Measurements from ENCODE around the gene ATP5F1A.

Gene ATP5F1A

DNA sequence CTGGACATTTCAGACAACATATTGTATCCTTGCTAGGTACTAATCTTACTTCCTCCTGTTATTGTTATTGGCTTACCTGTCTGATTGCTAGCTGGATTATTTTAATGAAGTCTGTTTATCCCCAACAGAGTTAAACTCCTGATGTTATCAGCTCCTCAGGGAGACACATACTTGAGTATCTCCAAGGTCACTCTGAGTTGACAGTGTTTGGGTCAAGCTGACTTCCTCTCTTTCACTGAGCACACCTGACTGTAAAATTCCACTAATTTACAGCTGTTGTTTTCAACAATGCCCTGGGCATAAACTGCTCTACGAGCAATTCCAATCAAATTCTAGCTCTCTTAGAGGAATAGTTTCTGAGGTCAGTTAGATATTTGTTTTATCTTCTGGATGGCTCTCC is 15.7 kb upstream of the ATP5F1A start:
- Histone ChIP-seq H4K8ac (ENCODE audit: low read depth, low read length) (no peak overlapping the region), H2BK12ac (ENCODE audit: low read length) (no peak overlapping the region), H3K9me3 (replicated peaks in 1 of 2; ENCODE audit: control insufficient read depth in 2 of 2, insufficient read depth in 1 of 2, low read depth in 1 of 2, low read length in 2 of 2) (peaks cover 0 to 6% of the 10 kb centered on the region in 2 donors), H3K36me3 (replicated peaks in 1 of 2; ENCODE audit: control insufficient read depth in 2 of 2, insufficient read depth in 2 of 2, low read length in 2 of 2) (peaks cover 10 to 79% of the 10 kb centered on the region in 2 donors), H2BK5ac (ENCODE audit: low read length) (no peak overlapping the region), H3K4ac (ENCODE audit: low read length) (no peak overlapping the region), H3K79me1 (ENCODE audit: low read depth, low read length) (peaks cover 2% of the 10 kb centered on the region), H3K27me3 (ENCODE audit: control insufficient read depth in 3 of 3, insufficient read depth in 3 of 3, low read depth in 1 of 3, low read length in 3 of 3) (no peaks in the 10 kb centered on the region), H3K18ac (ENCODE audit: low read length) (no peak overlapping the region), H2BK120ac (ENCODE audit: low read depth, low read length) (no peak overlapping the region), H3K4me2 (ENCODE audit: insufficient read depth, low read length, poor library complexity, severe bottlenecking) (no peak overlapping the region), H2AK5ac (ENCODE audit: low read depth, low read length) (no peak overlapping the region), H4K91ac (ENCODE audit: low read depth, low read length, poor library complexity) (no peak overlapping the region), H3K4me1 (ENCODE audit: control insufficient read depth in 2 of 2, insufficient read depth in 1 of 2, low read depth in 1 of 2, low read length in 2 of 2) (no peaks in the 10 kb centered on the region), H2AFZ (ENCODE audit: low read length) (no peak overlapping the region), H3K9ac (ENCODE audit: low read depth, low read length, poor library complexity) (no peak overlapping the region), H2BK15ac (ENCODE audit: low read length) (no peak overlapping the region), H3K14ac (ENCODE audit: low read length) (no peak overlapping the region), H3K23ac (ENCODE audit: low read depth, low read length, poor library complexity) (no peak overlapping the region), H3K27ac (replicated peaks; ENCODE audit: low read length) (no peak overlapping the region), H3K4me3 (ENCODE audit: low read length in 2 of 2) (no peak overlapping the region)
- DNase-seq (ENCODE audit: low spot score): no peak
- WGBS, 2 donors (ENCODE audit: extremely low coverage in 2 of 2, insufficient read length in 2 of 2, insufficient replicate concordance in 1 of 2): no CpG with 5 or more reads among the region's 1 CpG

DNA sequence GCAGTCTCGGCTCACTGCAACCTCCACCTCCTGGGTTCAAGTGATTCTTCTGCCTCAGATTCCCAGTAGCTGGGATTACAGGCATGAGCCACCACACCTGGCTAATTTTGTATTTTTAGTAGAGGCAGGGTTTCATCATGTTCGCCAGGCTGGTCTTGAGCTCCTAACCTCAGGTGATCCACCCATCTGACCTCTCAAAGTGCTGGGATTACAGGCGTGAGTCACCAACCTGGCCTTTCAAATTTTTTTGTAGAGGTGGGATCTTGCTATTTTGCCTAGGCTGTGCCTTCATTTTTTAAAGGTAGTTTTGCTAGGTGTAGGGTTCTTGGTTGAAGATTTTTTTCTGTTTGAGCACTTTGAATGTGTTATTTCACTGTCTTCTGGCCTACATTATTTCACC is 12.3 kb upstream of the ATP5F1A start:
- Histone ChIP-seq H3K4me2 (ENCODE audit: insufficient read depth, low read length, poor library complexity, severe bottlenecking) (no peak overlapping the region), H2BK15ac (ENCODE audit: low read length) (no peak overlapping the region), H3K27ac (replicated peaks; ENCODE audit: low read length) (no peak overlapping the region), H2AFZ (ENCODE audit: low read length) (no peak overlapping the region), H2BK12ac (ENCODE audit: low read length) (no peak overlapping the region), H3K9me3 (replicated peaks in 1 of 2; ENCODE audit: control insufficient read depth in 2 of 2, insufficient read depth in 1 of 2, low read depth in 1 of 2, low read length in 2 of 2) (peaks cover 0 to 6% of the 10 kb centered on the region in 2 donors), H3K4ac (ENCODE audit: low read length) (no peak overlapping the region), H3K4me3 (ENCODE audit: low read length in 2 of 2) (no peak overlapping the region), H3K27me3 (ENCODE audit: control insufficient read depth in 3 of 3, insufficient read depth in 3 of 3, low read depth in 1 of 3, low read length in 3 of 3) (no peaks in the 10 kb centered on the region), H3K36me3 (replicated peaks in 1 of 2; ENCODE audit: control insufficient read depth in 2 of 2, insufficient read depth in 2 of 2, low read length in 2 of 2) (peaks cover 8 to 87% of the 10 kb centered on the region in 2 donors), H4K8ac (ENCODE audit: low read depth, low read length) (no peak overlapping the region), H2BK5ac (ENCODE audit: low read length) (no peak overlapping the region), H3K4me1 (ENCODE audit: control insufficient read depth in 2 of 2, insufficient read depth in 1 of 2, low read depth in 1 of 2, low read length in 2 of 2) (no peaks in the 10 kb centered on the region), H3K9ac (ENCODE audit: low read depth, low read length, poor library complexity) (no peak overlapping the region), H3K18ac (ENCODE audit: low read length) (no peak overlapping the region), H3K79me1 (ENCODE audit: low read depth, low read length) (peaks cover 2% of the 10 kb centered on the region), H3K14ac (ENCODE audit: low read length) (no peak overlapping the region), H2BK120ac (ENCODE audit: low read depth, low read length) (no peak overlapping the region), H3K23ac (ENCODE audit: low read depth, low read length, poor library complexity) (no peak overlapping the region), H4K91ac (ENCODE audit: low read depth, low read length, poor library complexity) (no peak overlapping the region), H2AK5ac (ENCODE audit: low read depth, low read length) (no peak overlapping the region)
- WGBS, 2 donors (ENCODE audit: extremely low coverage in 2 of 2, insufficient read length in 2 of 2, insufficient replicate concordance in 1 of 2): no CpG with 5 or more reads among the region's 3 CpGs
- DNase-seq (ENCODE audit: low spot score): no peak

DNA sequence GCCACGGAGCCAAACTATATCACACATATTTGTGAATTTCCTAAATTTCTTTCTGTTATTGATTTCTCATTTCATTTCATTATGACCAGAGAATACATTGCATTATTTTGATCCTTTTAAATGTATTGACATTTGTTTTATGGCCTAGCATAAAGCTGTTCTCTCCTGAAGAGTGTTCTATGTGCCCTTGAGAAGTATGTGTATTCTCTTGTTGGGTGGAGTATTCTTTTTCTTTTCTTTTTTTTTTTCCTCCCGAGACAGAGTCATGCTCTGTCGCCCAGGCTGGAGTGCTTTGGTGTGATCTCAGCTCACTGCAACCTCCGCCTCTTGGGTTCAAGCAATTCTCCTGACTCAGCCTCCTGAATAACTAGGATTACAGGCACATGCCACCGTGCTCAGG is 11.3 kb upstream of the ATP5F1A start:
- H3K36me3 ChIP-seq (replicated peaks in 1 of 2; ENCODE audit: control insufficient read depth in 2 of 2, insufficient read depth in 2 of 2, low read length in 2 of 2): peaks cover 6 to 78% of the 10 kb centered on the region in 2 donors
- no peak overlapping the region for H2BK12ac ChIP-seq (ENCODE audit: low read length)
- H3K4me3 ChIP-seq (ENCODE audit: low read length in 2 of 2): no peak overlapping the region
- H3K4me2 ChIP-seq (ENCODE audit: insufficient read depth, low read length, poor library complexity, severe bottlenecking): no peak overlapping the region
- H3K27me3 ChIP-seq (ENCODE audit: control insufficient read depth in 3 of 3, insufficient read depth in 3 of 3, low read depth in 1 of 3, low read length in 3 of 3): no peaks in the 10 kb centered on the region
- H3K9me3 ChIP-seq (replicated peaks in 1 of 2; ENCODE audit: control insufficient read depth in 2 of 2, insufficient read depth in 1 of 2, low read depth in 1 of 2, low read length in 2 of 2): peaks cover 0 to 6% of the 10 kb centered on the region in 2 donors
- no peak overlapping the region for H2AFZ ChIP-seq (ENCODE audit: low read length)
- H3K4me1 ChIP-seq (ENCODE audit: control insufficient read depth in 2 of 2, insufficient read depth in 1 of 2, low read depth in 1 of 2, low read length in 2 of 2): peaks cover 0 to 2% of the 10 kb centered on the region in 2 donors
- no peak overlapping the region for H2BK120ac ChIP-seq (ENCODE audit: low read depth, low read length)
- WGBS, 2 donors (ENCODE audit: extremely low coverage in 2 of 2, insufficient read length in 2 of 2, insufficient replicate concordance in 1 of 2): no CpG with 5 or more reads among the region's 5 CpGs
- no peak for DNase-seq (ENCODE audit: low spot score)
- H2BK15ac ChIP-seq (ENCODE audit: low read length): no peak overlapping the region
- no peak overlapping the region for H2BK5ac ChIP-seq (ENCODE audit: low read length)
- H4K91ac ChIP-seq (ENCODE audit: low read depth, low read length, poor library complexity): no peak overlapping the region
- H3K79me1 ChIP-seq (ENCODE audit: low read depth, low read length): peaks cover 2% of the 10 kb centered on the region
- no peak overlapping the region for H4K8ac ChIP-seq (ENCODE audit: low read depth, low read length)
- no peak overlapping the region for H3K4ac ChIP-seq (ENCODE audit: low read length)
- no peak overlapping the region for H2AK5ac ChIP-seq (ENCODE audit: low read depth, low read length)
- no peak overlapping the region for H3K18ac ChIP-seq (ENCODE audit: low read length)
- no peak overlapping the region for H3K23ac ChIP-seq (ENCODE audit: low read depth, low read length, poor library complexity)
- H3K9ac ChIP-seq (ENCODE audit: low read depth, low read length, poor library complexity): no peak overlapping the region
- H3K14ac ChIP-seq (ENCODE audit: low read length): no peak overlapping the region
- H3K27ac ChIP-seq (replicated peaks; ENCODE audit: low read length): no peak overlapping the region

DNA sequence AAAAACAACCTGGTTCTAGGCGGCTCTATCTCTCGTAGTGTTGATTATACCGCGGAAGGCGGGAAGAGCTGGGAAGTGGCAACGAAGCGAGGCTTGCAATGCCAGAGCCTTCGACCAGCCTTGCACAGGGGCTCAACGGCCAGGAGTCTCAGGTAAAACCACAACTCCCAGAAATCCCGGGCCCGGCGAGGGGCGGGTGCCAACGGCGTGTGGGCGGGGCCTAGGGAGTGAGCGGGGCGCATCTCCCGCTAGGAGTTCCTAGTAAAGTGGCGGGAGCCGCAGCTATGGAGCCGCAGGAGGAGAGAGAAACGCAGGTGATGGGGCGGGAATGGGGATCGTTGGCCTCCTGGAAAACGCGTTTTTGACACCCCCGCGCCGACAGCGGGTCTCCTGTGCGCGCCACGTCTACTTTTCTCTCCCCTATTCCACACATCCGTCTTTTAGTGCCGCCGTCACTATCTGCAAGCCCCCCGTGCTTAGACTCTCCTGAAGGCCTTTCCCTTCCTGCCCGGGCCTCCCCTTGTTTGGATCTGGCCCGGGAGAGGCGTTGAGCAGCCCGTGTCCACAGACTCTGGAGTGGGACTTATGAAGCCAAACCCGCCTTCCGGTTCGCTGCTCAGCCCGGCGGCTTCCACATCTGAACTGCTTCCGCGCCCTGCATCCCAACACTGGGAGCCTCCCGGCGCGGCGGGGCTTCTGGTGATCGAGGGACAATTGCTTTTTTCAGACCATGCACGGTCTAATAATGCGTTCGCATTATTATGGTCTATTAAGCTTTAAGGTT is 6.2 kb upstream of the ATP5F1A start, which contains the start of gene HAUS1:
TSS of gene HAUS1 (plus strand) at position 258 of the 784 bp plus-strand sequence. CDS start at position 285, 27 bp downstream.
- no peak within 1 kb of the TSS for H2BK120ac ChIP-seq (ENCODE audit: low read depth, low read length)
- H3K4ac ChIP-seq (ENCODE audit: low read length): no peak within 1 kb of the TSS
- H3K27ac ChIP-seq (replicated peaks; ENCODE audit: low read length): peak within 1 kb of the TSS; percentile 76
- peaks cover 3 to 36% of the 10 kb centered on the region in 2 donors for H3K36me3 ChIP-seq (replicated peaks in 1 of 2; ENCODE audit: control insufficient read depth in 2 of 2, insufficient read depth in 2 of 2, low read length in 2 of 2)
- no peak within 1 kb of the TSS for H3K14ac ChIP-seq (ENCODE audit: low read length)
- H3K9me3 ChIP-seq (replicated peaks in 1 of 2; ENCODE audit: control insufficient read depth in 2 of 2, insufficient read depth in 1 of 2, low read depth in 1 of 2, low read length in 2 of 2): no peaks in the 10 kb centered on the region
- peak within 1 kb of the TSS; percentile 87 to 94 for H3K4me3 ChIP-seq (ENCODE audit: low read length in 2 of 2)
- H4K8ac ChIP-seq (ENCODE audit: low read depth, low read length): no peak within 1 kb of the TSS
- peak within 1 kb of the TSS; percentile 62 for H2BK5ac ChIP-seq (ENCODE audit: low read length)
- H3K9ac ChIP-seq (ENCODE audit: low read depth, low read length, poor library complexity): peak within 1 kb of the TSS; percentile 93
- no peak within 1 kb of the TSS for H4K91ac ChIP-seq (ENCODE audit: low read depth, low read length, poor library complexity)
- no peaks in the 10 kb centered on the region for H3K27me3 ChIP-seq (ENCODE audit: control insufficient read depth in 3 of 3, insufficient read depth in 3 of 3, low read depth in 1 of 3, low read length in 3 of 3)
- H2BK15ac ChIP-seq (ENCODE audit: low read length): no peak within 1 kb of the TSS
- peak; percentile 81 for DNase-seq (ENCODE audit: low spot score)
- peak within 1 kb of the TSS; percentile 95 for H2AFZ ChIP-seq (ENCODE audit: low read length)
- peaks cover 0 to 2% of the 10 kb centered on the region in 2 donors for H3K4me1 ChIP-seq (ENCODE audit: control insufficient read depth in 2 of 2, insufficient read depth in 1 of 2, low read depth in 1 of 2, low read length in 2 of 2)
- peak within 1 kb of the TSS; percentile 60 for H3K4me2 ChIP-seq (ENCODE audit: insufficient read depth, low read length, poor library complexity, severe bottlenecking)
- H2BK12ac ChIP-seq (ENCODE audit: low read length): no peak within 1 kb of the TSS
- WGBS, 2 donors (ENCODE audit: extremely low coverage in 2 of 2, insufficient read length in 2 of 2, insufficient replicate concordance in 1 of 2): no CpG with 5 or more reads among the region's 57 CpGs
- no peak within 1 kb of the TSS for H2AK5ac ChIP-seq (ENCODE audit: low read depth, low read length)
- peak within 1 kb of the TSS; percentile 98 for H3K18ac ChIP-seq (ENCODE audit: low read length)
- H3K79me1 ChIP-seq (ENCODE audit: low read depth, low read length): no peaks in the 10 kb centered on the region
- peak within 1 kb of the TSS; percentile 17 for H3K23ac ChIP-seq (ENCODE audit: low read depth, low read length, poor library complexity)
